ENCODE results near the gene ADAMTS1. TPM values are rescaled to one million over a fixed set of nuclear protein-coding genes. Genes with fewer than 3 reads are reported as not detected.

Gene ADAMTS1
- total RNA-seq, 2 donors from 2014 or later: 216 to 406 TPM

GRCh38 chr21:26826801-26827200 is 18.4 kb downstream of the ADAMTS1 start:
- no peak for DNase-seq (ENCODE audit: low spot score)
- intact Hi-C loops (cut with DNase I): no loop called here

GRCh38 chr21:26820509-26820908 is 24.7 kb downstream of the ADAMTS1 start:
- DNase-seq (ENCODE audit: low spot score): no peak
- intact Hi-C loops (cut with DNase I): no loop called here

GRCh38 chr21:26819740-26820324 is 25.4 kb downstream of the ADAMTS1 start:
- intact Hi-C loops (cut with DNase I): no loop called here
- no peak for DNase-seq (ENCODE audit: low spot score)

GRCh38 chr21:26818906-26819305 is 26.3 kb downstream of the ADAMTS1 start:
- no peak for DNase-seq (ENCODE audit: low spot score)
- intact Hi-C loops (cut with DNase I): no loop called here

- DNase-seq (ENCODE audit: low spot score): no peak
- intact Hi-C loops (cut with DNase I): no loop called here
These were observed 30.0 kb downstream of the ADAMTS1 start for GRCh38 chr21:26815197-26815596.

- intact Hi-C loops (cut with DNase I): no loop called here
- no peak for DNase-seq (ENCODE audit: low spot score)
These were observed 30.8 kb downstream of the ADAMTS1 start for GRCh38 chr21:26814386-26814785.

GRCh38 chr21:26813426-26813998 is 31.7 kb downstream of the ADAMTS1 start:
- no peak for DNase-seq (ENCODE audit: low spot score)
- intact Hi-C loops (cut with DNase I): no loop called here

- no peak for DNase-seq (ENCODE audit: low spot score)
- intact Hi-C loops (cut with DNase I): no loop called here
These were observed 33.0 kb downstream of the ADAMTS1 start for GRCh38 chr21:26812173-26812572.

GRCh38 chr21:26811482-26811881 is 33.7 kb downstream of the ADAMTS1 start:
- intact Hi-C loops (cut with DNase I): no loop called here
- no peak for DNase-seq (ENCODE audit: low spot score)

GRCh38 chr21:26810676-26811415 is 34.4 kb downstream of the ADAMTS1 start:
- intact Hi-C loops (cut with DNase I): no loop called here
- no peak for DNase-seq (ENCODE audit: low spot score)

- no peak for DNase-seq (ENCODE audit: low spot score)
- intact Hi-C loops (cut with DNase I): no loop called here
These were observed 34.9 kb downstream of the ADAMTS1 start for GRCh38 chr21:26810266-26810665.

GRCh38 chr21:26809745-26810144 is 35.5 kb downstream of the ADAMTS1 start:
- no peak for DNase-seq (ENCODE audit: low spot score)
- intact Hi-C loops (cut with DNase I): no loop called here

GRCh38 chr21:26806801-26807295 is 38.4 kb downstream of the ADAMTS1 start:
- no peak for DNase-seq (ENCODE audit: low spot score)
- intact Hi-C loops (cut with DNase I): no loop called here

- intact Hi-C loops (cut with DNase I): no loop called here
- no peak for DNase-seq (ENCODE audit: low spot score)
These were observed 40.2 kb downstream of the ADAMTS1 start for GRCh38 chr21:26804895-26805609.

GRCh38 chr21:26801498-26801897 is 43.7 kb downstream of the ADAMTS1 start:
- no peak for DNase-seq (ENCODE audit: low spot score)
- intact Hi-C loops (cut with DNase I): no loop called here

- DNase-seq (ENCODE audit: low spot score): no peak
- intact Hi-C loops (cut with DNase I): no loop called here
These were observed 44.2 kb downstream of the ADAMTS1 start for GRCh38 chr21:26800970-26801431.

GRCh38 chr21:26800455-26800854 is 44.8 kb downstream of the ADAMTS1 start:
- no peak for DNase-seq (ENCODE audit: low spot score)
- intact Hi-C loops (cut with DNase I): no loop called here

GRCh38 chr21:26800001-26800400 is 45.2 kb downstream of the ADAMTS1 start:
- no peak for DNase-seq (ENCODE audit: low spot score)
- intact Hi-C loops (cut with DNase I): no loop called here

- no peak for DNase-seq (ENCODE audit: low spot score)
- intact Hi-C loops (cut with DNase I): loop anchor here in 1 of 2 donors (5.0 kb wide), 1 partner anchor 1212 kb away; no protein-coding TSS in a partner anchor
These were observed 46.1 kb downstream of the ADAMTS1 start for GRCh38 chr21:26798856-26799751.

Data from posterior vena cava (tissue), 2 donors.